ENCODE measurements around the gene KRTAP4-5.
"Not testable (repeated sequence)": the region's sequence is repeated elsewhere in the genome, so short reads cannot be mapped to it uniquely, and the experiment has no call there.

Gene KRTAP4-5

GRCh38 chr17:41149652-41149985 is at the start of gene KRTAP4-5:
Gene KRTAP4-5 (minus strand): TSS chr17:41149825. CDS start chr17:41149767, 58 bp downstream.
- DNase-seq = no peak

DNA sequence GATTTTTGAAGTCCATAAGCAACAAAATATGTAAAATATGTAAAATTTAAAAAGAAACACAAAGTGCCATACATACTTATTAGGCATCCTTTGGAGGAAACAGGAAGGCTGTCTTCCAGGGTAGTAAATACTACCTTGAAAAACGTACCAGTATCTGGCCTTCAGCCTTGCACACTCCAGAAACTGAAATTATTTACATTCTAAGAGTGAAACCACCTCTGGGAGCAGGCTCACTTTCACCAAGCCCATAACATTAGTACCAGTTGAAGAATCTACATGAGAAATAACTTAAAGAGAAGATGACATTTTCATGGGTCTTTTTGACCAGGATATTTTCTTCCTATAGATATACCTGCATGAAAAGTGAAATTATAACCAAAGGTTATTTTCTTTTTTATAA is 46.4 kb upstream of the KRTAP4-5 start:
- DNase-seq = no peak

DNA sequence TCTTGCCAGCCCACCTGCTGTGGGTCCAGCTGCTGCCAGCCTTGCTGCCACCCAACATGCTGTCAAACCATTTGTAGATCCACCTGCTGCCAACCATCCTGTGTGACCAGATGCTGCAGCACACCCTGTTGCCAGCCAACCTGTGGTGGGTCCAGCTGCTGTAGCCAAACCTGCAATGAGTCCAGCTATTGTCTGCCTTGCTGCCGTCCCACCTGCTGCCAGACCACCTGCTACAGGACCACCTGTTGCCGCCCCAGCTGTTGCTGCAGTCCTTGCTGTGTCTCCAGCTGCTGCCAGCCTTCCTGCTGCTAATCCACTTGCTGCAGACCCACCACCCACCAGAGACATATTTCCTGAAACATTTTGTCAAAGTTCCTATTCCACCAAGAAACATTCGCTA is 40.7 kb upstream of the KRTAP4-5 start:
- DNase-seq = no peak

DNA sequence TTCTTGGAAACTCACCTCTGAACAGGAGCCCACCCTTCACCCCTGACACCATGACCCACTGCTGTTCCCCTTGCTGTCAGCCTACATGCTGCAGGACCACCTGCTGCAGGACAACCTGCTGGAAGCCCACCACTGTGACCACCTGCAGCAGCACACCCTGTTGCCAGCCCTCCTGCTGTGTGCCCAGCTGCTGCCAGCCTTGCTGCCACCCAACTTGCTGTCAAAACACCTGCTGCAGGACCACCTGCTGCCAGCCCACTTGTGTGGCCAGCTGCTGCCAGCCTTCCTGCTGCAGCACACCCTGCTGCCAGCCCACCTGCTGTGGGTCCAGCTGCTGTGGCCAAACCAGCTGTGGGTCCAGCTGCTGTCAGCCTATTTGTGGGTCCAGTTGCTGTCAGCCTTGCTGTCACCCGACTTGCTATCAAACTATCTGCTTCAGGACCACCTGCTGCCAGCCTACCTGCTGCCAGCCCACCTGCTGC is 40.3 kb upstream of the KRTAP4-5 start, which contains the start of gene KRTAP9-1:
Gene KRTAP9-1, plus strand, starts transcription at position 51 of the 482 bp plus-strand sequence. Its CDS starts 0 bp downstream, at position 51.
- not testable (repeated sequence) for DNase-seq

- no peak for DNase-seq
These were observed 37.2 kb upstream of the KRTAP4-5 start for GRCh38 chr17:41186872-41187271.

GRCh38 chr17:41185001-41185400 is 35.4 kb upstream of the KRTAP4-5 start:
- no peak for DNase-seq

- DNase-seq = no peak
These were observed 34.9 kb upstream of the KRTAP4-5 start, which contains the start of gene KRTAP4-1 for GRCh38 chr17:41184480-41184961. Gene KRTAP4-1 (minus strand): TSS chr17:41184911. CDS start chr17:41184854, 57 bp downstream.

DNA sequence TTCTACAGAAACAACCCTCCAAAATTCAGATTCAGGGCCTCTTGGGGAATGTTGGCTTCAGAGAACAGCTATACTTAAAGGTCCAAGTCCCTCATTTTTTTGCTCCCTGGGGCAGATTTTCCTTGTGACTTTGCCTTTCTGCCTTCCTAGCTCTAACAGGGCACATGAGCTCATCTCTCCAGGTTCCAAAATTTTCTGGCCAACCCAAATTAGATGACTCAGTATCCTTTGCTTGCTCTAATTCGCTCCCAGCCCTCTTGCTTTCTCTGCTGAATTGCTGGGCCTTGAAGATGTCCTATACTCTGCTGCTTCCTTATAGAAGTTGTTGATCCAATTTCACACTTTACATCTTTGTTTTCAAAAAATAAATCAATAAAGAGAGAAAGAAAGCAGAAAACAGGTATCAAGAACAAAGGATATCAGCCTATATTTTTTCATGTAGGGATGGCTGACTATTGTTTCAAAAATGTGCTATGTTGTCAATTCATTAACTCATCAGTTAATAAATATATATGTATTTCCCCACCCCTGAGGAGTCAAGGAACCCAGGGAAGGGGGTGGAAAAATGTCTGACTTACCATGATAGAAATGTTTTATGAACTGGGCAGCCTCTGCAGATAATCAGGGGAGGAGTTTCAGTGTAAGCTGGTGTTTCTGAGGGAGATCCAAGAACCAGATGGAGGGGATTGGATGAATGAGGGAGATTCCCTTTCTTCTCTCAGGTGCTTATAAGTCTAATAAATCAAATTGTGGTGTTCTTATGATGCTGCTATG is 29.4 kb upstream of the KRTAP4-5 start:
- no peak for DNase-seq

DNA sequence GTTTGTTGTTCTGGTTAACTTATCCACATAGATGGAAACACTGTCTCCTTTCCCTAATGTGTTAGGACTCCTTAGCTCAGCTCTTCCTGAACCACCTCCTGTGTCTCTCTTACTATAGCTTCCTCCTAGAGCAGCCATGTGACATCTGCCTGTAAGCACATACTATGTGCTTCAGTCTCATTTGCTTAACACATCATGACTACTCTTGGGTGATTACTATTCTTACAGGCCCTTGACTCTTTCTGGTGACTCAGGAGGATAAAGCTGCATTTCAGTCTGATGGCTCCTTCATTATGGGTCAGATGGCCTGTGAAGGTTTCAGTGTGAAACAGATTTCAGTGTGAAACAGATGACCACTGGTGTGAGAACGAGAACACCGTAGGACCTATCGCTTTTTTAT is 28.7 kb upstream of the KRTAP4-5 start:
- DNase-seq = no peak

- no peak for DNase-seq
These were observed 28.2 kb upstream of the KRTAP4-5 start, which contains the start of gene KRTAP4-2 for GRCh38 chr17:41177727-41178271. Gene KRTAP4-2 (minus strand): TSS chr17:41178221. CDS start chr17:41178164, 57 bp downstream.

DNA sequence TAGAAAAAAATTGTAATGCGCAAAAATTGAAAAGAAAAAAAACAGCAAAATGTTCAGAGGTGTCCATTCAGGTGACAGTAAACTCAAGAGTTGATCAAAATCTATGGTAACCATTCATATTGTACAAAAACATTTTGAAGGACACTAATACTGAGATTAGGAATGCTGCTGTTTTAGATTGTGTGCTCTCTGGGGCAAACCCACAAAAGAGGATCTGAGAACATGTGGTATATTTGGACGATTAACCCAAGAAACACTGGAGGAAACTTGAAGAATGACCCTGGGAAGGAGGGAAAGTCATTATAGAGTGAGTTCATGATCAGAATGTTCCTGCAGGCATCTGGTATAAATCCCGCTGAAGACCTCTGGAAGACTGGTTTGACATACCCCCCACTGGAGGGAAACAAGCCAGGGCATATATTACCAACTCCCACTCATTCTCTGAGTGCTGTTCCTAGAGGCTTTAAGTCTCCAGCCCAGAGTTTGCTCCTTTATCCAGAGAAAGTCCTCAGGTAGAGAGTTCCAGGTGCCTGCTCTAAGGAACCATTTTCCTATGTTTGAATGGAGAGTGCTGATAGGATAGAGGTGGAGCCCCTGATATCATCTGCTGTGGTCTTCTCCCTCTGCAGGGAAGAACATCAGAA is 27.2 kb upstream of the KRTAP4-5 start:
- no peak for DNase-seq

DNA sequence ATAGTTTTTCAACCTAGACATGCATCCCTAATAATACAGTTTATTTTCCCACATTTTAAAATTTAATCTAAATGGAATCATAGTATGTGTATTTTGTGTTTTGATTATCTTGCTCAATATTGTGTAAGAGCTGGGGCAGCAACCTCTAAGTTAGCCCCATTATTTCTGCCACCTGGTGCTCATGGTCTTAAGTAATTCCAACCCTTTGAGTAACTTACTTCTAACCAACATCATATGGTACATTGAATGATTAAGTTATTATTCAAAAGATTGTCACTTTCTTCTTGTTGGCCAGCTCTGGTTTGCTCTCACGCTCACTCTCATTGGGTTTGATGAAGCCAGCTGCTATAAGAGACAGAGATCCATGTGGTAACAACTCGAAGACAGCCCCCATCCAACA is 22.3 kb upstream of the KRTAP4-5 start:
- DNase-seq = no peak

DNA sequence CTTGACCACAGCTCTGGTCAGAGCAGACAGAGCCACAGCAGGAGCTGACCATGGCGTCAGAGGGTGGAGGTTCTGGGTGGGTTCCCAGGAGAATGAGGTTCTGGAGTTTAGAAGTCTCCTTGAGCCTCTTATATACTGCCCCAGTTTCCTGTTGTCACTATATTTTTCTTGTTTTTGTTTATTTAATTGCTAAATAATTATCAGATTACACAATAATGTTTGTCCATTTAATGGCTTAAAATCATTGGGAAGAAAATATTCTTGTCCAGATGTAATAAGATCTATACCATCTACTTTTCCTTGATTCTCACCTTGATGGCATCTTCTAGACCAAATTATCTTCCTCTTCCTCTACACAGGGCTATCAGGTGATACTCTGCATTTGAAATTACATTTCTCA is 18.5 kb upstream of the KRTAP4-5 start, which contains the start of gene KRTAP4-3:
Gene KRTAP4-3, minus strand, starts transcription at position 101 of the 400 bp plus-strand sequence. Its CDS starts 49 bp downstream, at position 52.
- DNase-seq = no peak

- no peak for DNase-seq
These were observed 17.9 kb upstream of the KRTAP4-5 start for GRCh38 chr17:41167561-41167960.

- DNase-seq = no peak
These were observed 14.2 kb upstream of the KRTAP4-5 start for GRCh38 chr17:41163828-41164227.

DNA sequence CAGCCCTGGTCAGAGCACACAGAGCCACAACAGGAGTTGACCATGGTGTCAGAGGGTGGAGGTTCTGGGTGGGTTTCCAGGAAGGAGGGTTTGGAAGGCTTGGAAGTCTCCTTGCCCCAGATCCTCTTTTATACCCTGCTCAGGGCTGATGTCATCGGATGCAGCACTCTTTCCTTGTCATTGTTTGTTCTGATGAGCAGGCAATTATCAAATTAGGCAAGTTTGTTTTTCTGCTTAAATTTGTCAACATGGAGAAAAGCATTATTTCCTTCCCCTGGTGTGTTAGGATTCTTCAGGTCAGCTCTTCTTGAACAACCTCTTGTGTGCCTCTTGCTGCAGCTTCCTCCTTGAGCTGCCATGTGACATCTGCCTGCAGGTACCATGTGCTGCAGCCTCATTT is 11.0 kb upstream of the KRTAP4-5 start, which contains the start of gene KRTAP4-4:
Gene KRTAP4-4, minus strand, starts transcription at position 101 of the 400 bp plus-strand sequence. Its CDS starts 57 bp downstream, at position 44.
- no peak for DNase-seq

DNA sequence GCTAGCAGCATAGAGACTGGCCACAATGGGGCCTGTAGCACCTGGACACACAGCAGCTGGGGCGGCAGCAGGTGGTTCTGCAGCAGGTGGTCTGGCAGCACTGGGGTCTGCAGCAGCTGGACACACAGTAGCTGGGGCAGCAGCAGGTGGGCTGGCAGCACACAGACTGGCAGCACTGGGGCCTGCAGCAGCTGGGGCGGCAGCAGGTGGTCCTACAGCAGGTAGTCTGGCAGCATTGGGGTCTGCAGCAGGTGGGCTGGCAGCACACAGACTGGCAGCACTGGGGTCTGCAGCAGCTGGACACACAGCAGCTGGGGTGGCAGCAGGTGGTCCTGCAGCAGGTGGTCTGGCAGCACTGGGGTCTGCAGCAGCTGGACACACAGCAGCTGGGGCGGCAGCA is 10.6 kb upstream of the KRTAP4-5 start:
- DNase-seq = not testable (repeated sequence)

- no peak for DNase-seq
These were observed 4.2 kb upstream of the KRTAP4-5 start for GRCh38 chr17:41153856-41154255.

GRCh38 chr17:41151525-41151924 is 1.9 kb upstream of the KRTAP4-5 start:
- DNase-seq = no peak

- DNase-seq = no peak
These were observed 401 bp upstream of the KRTAP4-5 start for GRCh38 chr17:41150026-41150425.

DNA sequence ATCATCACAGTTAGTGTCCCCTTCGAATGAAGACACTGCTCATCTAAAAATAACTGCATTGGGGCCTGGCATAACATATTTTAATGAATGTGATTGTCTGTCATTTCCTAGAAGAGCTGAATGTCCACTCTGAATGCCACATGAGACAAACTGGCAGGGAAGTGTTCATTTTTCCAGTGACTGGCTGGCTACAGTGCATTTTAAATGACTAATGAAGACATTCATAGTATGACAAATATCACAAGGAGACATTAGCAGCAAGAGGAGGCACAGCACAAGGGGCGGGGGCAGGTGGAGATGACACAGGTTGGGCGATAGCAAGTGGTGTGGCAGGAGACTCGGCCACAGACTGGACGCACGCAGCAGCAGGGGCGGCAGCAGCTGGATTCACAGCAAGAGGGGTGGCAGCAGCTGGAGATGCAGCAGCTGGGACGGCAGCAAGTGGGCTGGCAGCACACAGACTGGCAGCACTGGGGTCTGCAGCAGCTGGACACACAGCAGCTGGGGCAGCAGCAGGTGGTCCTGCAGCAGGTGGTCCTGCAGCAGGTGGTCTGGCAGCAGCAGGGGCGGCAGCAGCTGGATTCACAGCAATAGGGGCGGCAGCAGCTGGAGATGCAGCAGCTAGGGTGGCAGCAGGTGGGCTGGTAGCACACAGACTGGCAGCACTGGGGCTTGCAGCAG is 514 bp downstream of the KRTAP4-5 start:
- not testable (repeated sequence) for DNase-seq

- no peak for DNase-seq
These were observed 2.0 kb downstream of the KRTAP4-5 start for GRCh38 chr17:41147531-41148204.

Data from left hindlimb (tissue), 1 donor.